NCI-H128 (cell line): ENCODE measurements around the gene NT5C2.

Experiments
- DNase-seq: peaks from one replicate; lab custom pipeline; 2025; ENCODE audit not compliant: unreplicated experiment; lab: John Stamatoyannopoulos, UW

Gene NT5C2

DNA sequence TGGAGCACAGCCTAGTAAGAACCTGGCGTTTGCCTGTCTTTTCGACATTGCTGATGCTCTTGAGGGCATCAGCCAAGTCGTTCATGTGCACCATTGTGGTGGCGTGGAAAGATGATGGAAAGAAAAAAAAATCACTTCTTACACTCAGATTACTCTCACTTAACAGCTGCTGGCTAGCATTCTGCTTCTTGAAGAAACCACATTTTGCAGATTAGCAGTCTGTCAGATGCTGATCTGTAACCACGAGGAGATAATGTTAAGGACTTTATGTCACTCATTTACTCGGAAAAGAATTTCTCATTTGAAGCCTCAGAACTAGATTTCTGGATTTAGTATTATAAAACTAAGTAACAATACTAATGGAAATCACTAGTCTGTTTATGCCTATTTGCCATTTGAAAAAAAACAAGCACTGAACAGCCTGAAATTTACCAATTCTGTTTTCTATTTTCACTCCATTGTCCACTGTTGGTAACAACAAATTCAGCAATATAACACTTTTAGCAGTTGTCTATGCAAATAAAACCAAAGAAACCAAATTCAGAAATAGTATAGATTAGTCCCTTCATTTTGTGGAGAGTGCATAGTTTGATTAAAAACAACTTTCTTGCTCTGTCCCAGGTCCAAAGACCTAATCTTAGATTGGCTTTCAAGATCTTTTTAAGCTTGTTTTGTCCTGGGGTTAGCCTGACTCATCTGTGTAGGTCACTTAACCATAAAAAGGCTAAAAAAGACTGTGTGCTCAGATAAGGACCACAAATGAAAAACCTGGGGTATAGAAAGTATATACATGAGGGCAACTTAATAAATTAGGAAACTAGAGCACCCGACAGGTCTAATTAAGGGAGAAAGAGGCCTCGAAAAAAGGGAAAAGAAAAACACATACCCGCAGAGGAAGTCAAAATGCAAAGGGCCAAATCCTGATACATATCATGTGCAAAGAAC is 67.5 kb downstream of the NT5C2 start:
- no peak for DNase-seq

GRCh38 chr10:103124420-103125096 is 68.5 kb downstream of the NT5C2 start:
- no peak for DNase-seq

DNA sequence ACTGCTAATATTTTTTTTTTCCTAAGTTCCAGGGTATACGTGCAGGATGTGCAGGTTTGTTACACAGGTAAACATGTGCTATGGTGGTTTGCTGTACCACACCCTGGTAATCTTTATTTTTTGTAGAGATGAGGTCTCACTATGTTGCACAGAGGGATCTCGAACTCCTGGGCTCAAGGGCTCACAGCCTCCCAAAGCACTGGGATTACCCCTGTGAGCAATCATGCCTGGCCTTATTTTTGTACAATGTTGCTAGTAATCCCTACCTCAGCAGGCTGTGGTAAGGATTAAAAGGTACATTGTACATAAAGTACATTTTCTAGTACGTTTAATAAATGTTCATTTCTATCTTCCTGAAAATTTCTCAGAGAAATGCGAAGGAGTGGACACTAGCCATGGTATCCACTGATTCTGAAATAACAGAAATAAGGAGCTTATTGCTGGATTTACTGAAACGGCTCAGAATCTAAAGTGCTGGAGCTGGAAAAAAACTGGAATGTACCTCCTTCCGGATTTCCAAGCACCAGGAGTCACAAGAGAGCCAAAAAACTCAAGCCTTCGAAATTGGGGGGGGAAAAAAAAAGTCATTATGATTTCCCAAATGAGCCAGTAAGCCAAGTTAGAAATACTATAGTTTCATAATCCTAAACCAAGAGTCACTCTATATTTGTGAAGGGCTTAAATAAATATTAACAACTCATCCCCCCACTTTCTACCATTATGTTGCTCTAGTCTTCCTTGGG is 69.6 kb downstream of the NT5C2 start:
- no peak for DNase-seq

DNA sequence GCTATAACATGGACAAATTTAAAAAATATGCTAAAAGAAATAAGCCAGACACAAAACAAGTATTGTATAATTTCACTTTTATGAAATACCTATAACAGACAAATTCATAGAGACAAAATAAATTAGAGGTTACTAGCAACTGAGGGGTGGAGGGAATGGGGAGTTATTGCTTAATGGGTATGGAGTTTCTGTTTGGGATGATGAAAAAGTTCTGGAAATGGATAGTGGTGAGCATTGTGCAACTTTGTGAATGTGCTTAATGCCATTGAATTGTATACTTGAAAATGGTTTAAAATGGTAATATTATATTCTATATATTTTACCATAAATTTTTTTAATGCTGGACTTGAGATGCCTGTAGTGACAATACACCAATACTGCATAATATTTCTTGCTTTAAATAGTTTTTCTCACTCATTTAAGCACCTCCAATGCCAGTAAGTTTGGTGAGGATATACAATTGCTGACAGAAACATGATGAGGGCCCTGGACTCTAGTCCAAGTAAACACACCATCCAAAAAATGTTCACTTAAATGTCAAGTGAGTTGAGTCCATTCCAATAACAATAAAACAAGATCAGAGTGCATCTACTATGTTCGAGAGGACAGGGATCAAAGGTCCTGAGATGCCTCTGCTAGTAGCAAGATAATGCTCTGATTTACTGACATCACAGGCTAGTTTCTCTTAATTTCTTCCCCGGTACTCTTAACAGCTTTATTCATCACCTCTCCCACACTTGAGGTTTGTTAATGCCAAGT is 71.9 kb downstream of the NT5C2 start:
- no peak for DNase-seq

GRCh38 chr10:103120546-103120945 is 72.5 kb downstream of the NT5C2 start:
- DNase-seq, result no peak

GRCh38 chr10:103117247-103117646 is 75.8 kb downstream of the NT5C2 start:
- DNase-seq, result no peak

GRCh38 chr10:103114876-103115275 is 78.2 kb downstream of the NT5C2 start:
- DNase-seq, result no peak

DNA sequence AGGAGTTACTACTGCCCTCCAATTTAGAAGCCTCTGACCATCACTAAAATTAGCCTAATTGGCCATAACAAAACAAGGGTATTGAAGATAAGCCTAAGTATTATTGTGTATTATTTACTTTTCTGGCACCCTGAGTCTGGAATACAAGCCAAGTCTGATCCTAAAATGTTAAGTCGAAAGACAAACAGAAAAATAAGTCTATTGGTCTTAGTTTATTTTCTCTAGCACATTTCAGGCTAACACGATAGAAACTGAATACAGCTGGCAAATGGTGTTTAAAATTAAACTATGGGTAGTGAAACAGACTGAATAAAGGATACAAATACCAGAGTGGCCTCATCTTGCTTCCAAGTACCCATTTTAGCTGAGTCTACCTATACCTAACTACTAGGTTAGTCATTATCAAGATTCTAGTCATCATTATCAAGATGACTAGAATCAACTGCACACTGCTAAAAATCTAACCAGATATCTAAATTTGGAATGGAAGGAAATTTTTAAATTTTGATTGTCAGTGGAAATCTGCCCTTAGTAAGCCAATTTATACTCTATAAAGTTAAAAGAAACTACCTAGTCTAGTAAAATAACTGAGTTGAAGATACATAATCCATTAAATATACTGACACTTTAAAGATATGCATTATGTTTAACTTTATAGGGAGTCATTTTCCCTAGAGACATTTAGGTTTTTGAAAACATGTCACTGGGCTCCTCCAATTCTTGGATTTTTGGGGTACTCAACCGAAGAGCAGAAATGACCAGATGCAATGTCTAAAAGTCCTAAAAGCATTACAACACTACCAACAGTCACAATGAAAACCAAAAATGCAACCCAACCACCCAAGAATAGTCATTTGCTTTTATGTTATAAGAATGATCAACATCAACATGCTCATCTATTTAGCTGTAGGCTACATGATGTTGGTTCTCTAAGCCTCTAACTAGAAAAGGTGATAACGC is 80.9 kb downstream of the NT5C2 start:
- no peak for DNase-seq

DNA sequence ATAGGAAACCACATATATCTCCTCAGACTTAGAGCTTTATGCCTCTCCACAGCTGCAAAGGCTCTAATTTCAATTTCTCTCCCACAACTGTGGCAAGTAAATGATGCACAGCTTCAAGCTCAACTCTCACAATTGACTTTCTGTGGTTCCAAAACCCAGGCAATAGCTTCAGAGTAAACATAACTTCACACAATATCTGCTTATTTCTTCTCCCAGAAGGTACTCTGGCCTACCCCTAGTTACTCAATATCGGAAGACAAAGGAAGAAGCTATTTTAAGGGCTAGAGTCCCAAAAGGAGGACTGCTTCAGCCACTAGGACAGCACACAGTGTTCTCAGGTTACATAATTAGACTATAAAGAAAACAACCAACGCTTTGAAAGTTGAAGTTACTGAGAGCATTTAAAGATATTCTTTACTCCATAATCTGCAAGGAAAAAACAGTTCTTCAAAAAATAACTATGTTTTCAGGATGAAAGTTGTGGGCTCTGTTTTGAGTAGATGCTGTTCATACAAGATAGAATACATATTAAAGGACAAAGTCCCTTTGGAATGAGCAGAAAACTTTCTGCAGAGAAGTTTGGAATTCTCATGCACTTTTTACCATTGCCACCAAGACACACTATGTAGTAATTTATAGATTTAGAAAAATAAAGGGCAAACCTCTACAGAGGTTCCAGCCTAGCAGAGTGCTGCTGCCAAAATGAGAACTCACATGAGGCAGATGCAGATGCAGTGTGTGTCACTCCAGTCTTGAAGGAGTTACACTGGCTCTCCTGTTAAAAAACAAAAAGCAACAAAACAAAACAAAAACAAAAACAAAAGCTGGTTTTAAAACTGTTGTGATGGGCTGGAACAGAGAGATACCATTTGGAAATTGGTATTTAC is 81.8 kb downstream of the NT5C2 start:
- DNase-seq, result no peak

DNA sequence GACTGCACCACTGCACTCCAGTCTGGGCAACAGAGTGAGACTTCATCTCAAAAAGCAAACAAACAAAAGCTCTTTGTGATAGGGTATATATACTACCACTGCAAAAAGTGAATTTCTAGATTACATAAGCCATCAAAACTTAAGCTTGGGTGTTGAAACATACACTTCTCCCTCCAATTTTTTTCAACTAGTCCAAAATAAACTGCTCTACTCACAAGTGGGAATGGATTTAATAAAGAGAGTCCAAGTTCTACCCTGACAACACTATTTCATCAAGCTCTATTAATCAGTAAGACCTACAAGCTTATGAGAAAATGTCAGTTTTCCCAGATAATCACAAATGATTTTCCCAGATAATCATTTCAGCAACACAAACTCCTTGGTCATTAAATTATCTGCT is 82.7 kb downstream of the NT5C2 start:
- no peak for DNase-seq

GRCh38 chr10:103109821-103110220 is 83.3 kb downstream of the NT5C2 start:
- DNase-seq, result no peak

- DNase-seq, result no peak
These were observed 86.5 kb downstream of the NT5C2 start for GRCh38 chr10:103106539-103106938.

DNA sequence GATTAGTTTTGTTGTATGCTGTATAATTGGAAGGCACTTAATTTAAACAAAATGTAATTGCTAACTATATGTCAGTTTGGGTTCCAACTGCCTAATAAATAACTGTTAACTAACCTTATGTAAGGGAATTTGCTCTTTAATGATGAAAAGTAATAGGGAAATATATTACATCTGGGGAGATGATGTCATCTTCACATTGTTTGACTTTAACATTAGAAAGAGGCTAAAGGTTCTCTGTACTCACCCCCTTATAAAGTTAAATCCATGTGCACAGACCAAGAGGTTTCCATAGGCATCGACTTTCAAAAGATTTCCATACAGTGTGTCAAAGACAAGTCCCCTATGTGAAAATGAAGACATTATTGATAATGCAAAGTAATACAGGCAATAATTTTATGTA is 87.6 kb downstream of the NT5C2 start:
- no peak for DNase-seq

DNA sequence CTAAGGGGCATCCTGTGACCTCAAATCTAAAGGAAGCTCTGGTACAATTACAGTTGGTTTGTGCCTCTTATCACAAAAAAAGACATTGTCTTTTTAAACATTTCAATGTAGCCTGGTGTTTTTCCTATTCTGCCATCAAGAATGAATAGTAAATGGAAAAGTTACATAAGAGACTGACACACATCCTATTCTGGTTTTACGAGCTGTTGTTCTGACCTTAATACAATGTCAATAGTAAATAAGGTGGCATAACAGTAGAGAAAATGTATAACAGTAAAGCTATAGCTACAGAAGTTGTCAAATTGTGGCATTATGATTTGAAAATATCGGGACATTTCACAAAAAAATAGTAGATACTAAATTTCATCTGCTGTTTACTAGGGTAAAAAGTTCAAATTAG is 88.4 kb downstream of the NT5C2 start:
- no peak for DNase-seq

GRCh38 chr10:103103989-103104388 is 89.1 kb downstream of the NT5C2 start:
- no peak for DNase-seq

DNA sequence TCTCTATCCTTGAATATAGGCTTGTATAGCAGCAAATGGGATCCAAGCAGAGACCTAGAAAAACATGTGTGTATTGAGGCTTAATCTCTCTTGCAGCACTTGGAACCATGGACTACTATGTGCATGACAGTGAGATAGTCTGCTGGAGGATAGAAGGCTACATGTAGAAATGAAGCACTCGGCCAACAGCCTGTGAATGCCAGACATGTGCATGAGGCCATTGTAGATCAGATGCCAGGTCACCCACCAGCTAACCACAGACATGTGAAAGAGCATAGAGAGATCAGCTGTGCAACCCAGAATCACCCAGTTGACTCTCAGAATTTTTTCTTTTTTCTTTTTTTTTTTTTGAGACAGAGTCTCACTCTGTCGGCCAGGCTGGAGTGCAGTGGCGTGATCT is 90.9 kb downstream of the NT5C2 start:
- no peak for DNase-seq

DNA sequence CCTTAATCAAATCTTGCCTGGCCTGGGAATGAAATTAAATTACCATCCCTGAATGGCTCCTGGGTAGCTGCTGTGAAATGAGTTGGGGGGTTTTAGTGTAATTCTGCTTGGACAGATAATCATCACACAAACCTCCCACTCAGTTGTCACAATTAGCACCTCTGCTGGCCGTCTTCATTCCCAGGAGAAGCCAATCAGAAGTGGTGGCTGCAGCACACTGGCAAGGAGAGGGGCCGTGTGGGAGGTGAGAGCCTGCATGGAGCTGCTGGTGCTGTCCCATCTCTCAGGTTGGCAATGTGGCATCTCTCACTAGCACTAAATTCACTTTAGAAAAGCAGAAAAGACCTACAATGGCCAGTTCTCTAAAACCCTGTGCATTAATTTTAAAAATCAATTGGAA is 92.5 kb downstream of the NT5C2 start:
- no peak for DNase-seq

GRCh38 chr10:103098240-103098639 is 94.8 kb downstream of the NT5C2 start:
- DNase-seq, result no peak

GRCh38 chr10:103096130-103096529 is 96.9 kb downstream of the NT5C2 start:
- DNase-seq, result no peak
